Hematopoietic multipotent progenitor cell treated with erythropoietin and hydrocortisone succinate and interleukin-3 and kit ligand, for 6 days (in vitro differentiated cells): ENCODE measurements around the gene AAMP.

Experiments used
- DNase-seq: peaks from one replicate; pipeline ENCODE4 v3.0.0-alpha.2; 2015

Gene AAMP

GRCh38 chr2:218257390-218257981 is 12.5 kb downstream of the AAMP start:
- peak; percentile 81 for DNase-seq

GRCh38 chr2:218256612-218257350 is 13.2 kb downstream of the AAMP start:
- no peak for DNase-seq

GRCh38 chr2:218255446-218255845 is 14.5 kb downstream of the AAMP start:
- no peak for DNase-seq

GRCh38 chr2:218253232-218253625 is 16.7 kb downstream of the AAMP start:
- no peak for DNase-seq

GRCh38 chr2:218252509-218253231 is 17.3 kb downstream of the AAMP start:
- no peak for DNase-seq

GRCh38 chr2:218249691-218250090 is 20.2 kb downstream of the AAMP start:
- no peak for DNase-seq

GRCh38 chr2:218245214-218245613 is 24.7 kb downstream of the AAMP start:
- no peak for DNase-seq

GRCh38 chr2:218244665-218245064 is 25.3 kb downstream of the AAMP start:
- DNase-seq = no peak

GRCh38 chr2:218244204-218244603 is 25.7 kb downstream of the AAMP start:
- no peak for DNase-seq

- no peak for DNase-seq
Measured at GRCh38 chr2:218238887-218239286, 31.1 kb downstream of the AAMP start.

- no peak for DNase-seq
Measured at GRCh38 chr2:218236829-218237228, 33.1 kb downstream of the AAMP start.

- no peak for DNase-seq
Measured at GRCh38 chr2:218235017-218235416, 34.9 kb downstream of the AAMP start.

- no peak for DNase-seq
Measured at GRCh38 chr2:218234521-218234920, 35.4 kb downstream of the AAMP start.

- DNase-seq = no peak
Measured at GRCh38 chr2:218233543-218233942, 36.4 kb downstream of the AAMP start.

GRCh38 chr2:218230882-218231281 is 39.1 kb downstream of the AAMP start:
- peak; percentile 82 for DNase-seq

GRCh38 chr2:218229851-218230250 is 40.1 kb downstream of the AAMP start:
- peak; percentile 22 for DNase-seq

- peak; percentile 70 for DNase-seq
Measured at GRCh38 chr2:218229239-218229638, 40.7 kb downstream of the AAMP start.

GRCh38 chr2:218228366-218229090 is 41.4 kb downstream of the AAMP start:
- DNase-seq = no peak

GRCh38 chr2:218226903-218227302 is 43.0 kb downstream of the AAMP start:
- no peak for DNase-seq

- no peak for DNase-seq
Measured at GRCh38 chr2:218224186-218224585, 45.8 kb downstream of the AAMP start.

GRCh38 chr2:218223046-218223445 is 46.9 kb downstream of the AAMP start:
- DNase-seq = peak; percentile 47

- peak; percentile 33 for DNase-seq
Measured at GRCh38 chr2:218221000-218221399, 48.9 kb downstream of the AAMP start.

- no peak for DNase-seq
Measured at GRCh38 chr2:218219934-218220333, 50.0 kb downstream of the AAMP start.
